AG10803 (cell line): Measurements from ENCODE around the gene CDK11A.
"Not testable (repeated sequence)": the region's sequence is repeated elsewhere in the genome, so short reads cannot be mapped to it uniquely, and the experiment has no call there.

Experiments
- DNase-seq: peaks from one replicate; pipeline ENCODE4 v3.0.0; 2010; ENCODE audit warnings: low read depth
- H3K4me3 ChIP-seq: 2 replicates; pipeline ENCODE4 v1.5.1; 2011; ENCODE audit warnings: mild to moderate bottlenecking, low read length, control low read depth
- CTCF ChIP-seq: conservative IDR thresholded peaks from 2 replicates; pipeline ENCODE4 v1.5.1; 2011; ENCODE audit warnings: mild to moderate bottlenecking, low read length, control low read depth, inconsistent platforms

CDK11A gene

GRCh38 chr1:1732381-1732780 lies 8.2 kb upstream of the CDK11A start:
- H3K4me3 ChIP-seq = no peak overlapping the region
- DNase-seq = no peak
- no peak for TF ChIP-seq CTCF

- TF ChIP-seq CTCF = no peak
- H3K4me3 ChIP-seq = no peak overlapping the region
- no peak for DNase-seq
These were observed 6.7 kb upstream of the CDK11A start for GRCh38 chr1:1730870-1731269.

- not testable (repeated sequence) for H3K4me3 ChIP-seq, DNase-seq
These were observed 6.1 kb upstream of the CDK11A start for GRCh38 chr1:1730230-1730629.

GRCh38 chr1:1729116-1729816 lies 5.1 kb upstream of the CDK11A start:
- DNase-seq, H3K4me3 ChIP-seq: not testable (repeated sequence)

GRCh38 chr1:1728308-1729005 lies 4.3 kb upstream of the CDK11A start:
- not testable (repeated sequence) for H3K4me3 ChIP-seq
- peak; percentile 36 for DNase-seq

- not testable (repeated sequence) for H3K4me3 ChIP-seq
- DNase-seq = peak; percentile 9
These were observed 3.0 kb upstream of the CDK11A start for GRCh38 chr1:1727131-1727651.

- not testable (repeated sequence) for H3K4me3 ChIP-seq, DNase-seq
These were observed 1.9 kb upstream of the CDK11A start for GRCh38 chr1:1726088-1726487.

GRCh38 chr1:1721201-1721600 lies 3.0 kb downstream of the CDK11A start:
- no peak for DNase-seq
- TF ChIP-seq CTCF = no peak
- no peak overlapping the region for H3K4me3 ChIP-seq

- not testable (repeated sequence) for DNase-seq, H3K4me3 ChIP-seq
These were observed 8.9 kb downstream of the CDK11A start for GRCh38 chr1:1715109-1715883.

GRCh38 chr1:1707897-1708296 lies 16.3 kb downstream of the CDK11A start:
- not testable (repeated sequence) for DNase-seq, H3K4me3 ChIP-seq

GRCh38 chr1:1707241-1707640 lies 16.9 kb downstream of the CDK11A start:
- not testable (repeated sequence) for H3K4me3 ChIP-seq, DNase-seq

GRCh38 chr1:1705623-1706022 lies 18.5 kb downstream of the CDK11A start:
- DNase-seq, H3K4me3 ChIP-seq: not testable (repeated sequence)

- not testable (repeated sequence) for H3K4me3 ChIP-seq, DNase-seq
These were observed 19.7 kb downstream of the CDK11A start for GRCh38 chr1:1704284-1704957.
